ENCODE data around the gene TSC1. TPM values are rescaled to one million over a fixed set of nuclear protein-coding genes. Genes with fewer than 3 reads are reported as not detected.

Gene TSC1
- total RNA-seq, 2 experiments from 2014 or later = 50.0 to 51.9 TPM

DNA sequence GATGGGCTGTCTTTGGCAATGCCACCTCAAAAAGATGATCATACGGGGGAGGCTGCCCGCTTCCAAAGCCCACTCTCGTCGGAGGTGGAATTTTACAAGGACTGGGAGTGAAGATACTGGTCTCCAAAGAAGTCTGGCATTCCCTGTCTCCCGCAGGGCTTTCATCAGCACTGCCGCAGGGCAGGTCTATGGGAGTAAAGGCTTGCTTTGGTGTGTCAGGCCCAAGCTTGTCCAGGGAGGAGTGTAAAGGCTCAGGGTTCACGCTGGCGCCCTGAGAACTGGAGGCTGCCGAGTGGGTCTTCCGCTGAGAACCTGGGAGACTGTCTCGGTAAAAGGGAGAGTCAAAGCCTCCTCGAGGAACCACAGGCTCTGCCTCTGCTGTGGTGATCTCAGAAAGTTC, 38.7 kb downstream of the TSC1 start:
- Mint-ChIP-seq H3K27ac (no peak overlapping the region), H3K36me3 (ENCODE audit: low read depth) (peaks cover 72% of the 10 kb centered on the region), H3K4me1 (ENCODE audit: low read depth) (peaks cover 20% of the 10 kb centered on the region), H3K9me3 (no peaks in the 10 kb centered on the region), H3K4me3 (no peak overlapping the region), H3K27me3 (no peaks in the 10 kb centered on the region)
- Histone ChIP-seq H3K27me3 (ENCODE audit: control insufficient read depth in 1 of 2, insufficient read depth in 2 of 2, low read length in 2 of 2) (no peaks in the 10 kb centered on the region), H3K4me1 (ENCODE audit: insufficient read depth, low read length) (peaks cover 16% of the 10 kb centered on the region), H3K36me3 (ENCODE audit: insufficient read depth, low read length) (peaks cover 54% of the 10 kb centered on the region), H3K27ac (ENCODE audit: low read depth in 1 of 2, low read length in 2 of 2) (no peak overlapping the region), H3K9me3 (ENCODE audit: control insufficient read depth in 1 of 2, insufficient read depth in 1 of 2, low read length in 2 of 2) (no peaks in the 10 kb centered on the region), H3K4me3 (ENCODE audit: low read length) (no peak overlapping the region)
- ChIA-PET POLR2A (no interaction called here), CTCF (interaction anchor here (0.9 kb wide), 1 partner anchor 8 kb away, joined by 4 read pairs; no protein-coding TSS in a partner anchor)
- intact Hi-C loops (cut with DNase I, micrococcal nuclease) = loop anchor here (10.0 kb wide), 3 partner anchors 61 to 491 kb away; partner anchors contain the start of genes CFAP77 (in 1 of the 2) and DDX31 (in 1 of the 2)
- TF ChIP-seq, protein P1, sequence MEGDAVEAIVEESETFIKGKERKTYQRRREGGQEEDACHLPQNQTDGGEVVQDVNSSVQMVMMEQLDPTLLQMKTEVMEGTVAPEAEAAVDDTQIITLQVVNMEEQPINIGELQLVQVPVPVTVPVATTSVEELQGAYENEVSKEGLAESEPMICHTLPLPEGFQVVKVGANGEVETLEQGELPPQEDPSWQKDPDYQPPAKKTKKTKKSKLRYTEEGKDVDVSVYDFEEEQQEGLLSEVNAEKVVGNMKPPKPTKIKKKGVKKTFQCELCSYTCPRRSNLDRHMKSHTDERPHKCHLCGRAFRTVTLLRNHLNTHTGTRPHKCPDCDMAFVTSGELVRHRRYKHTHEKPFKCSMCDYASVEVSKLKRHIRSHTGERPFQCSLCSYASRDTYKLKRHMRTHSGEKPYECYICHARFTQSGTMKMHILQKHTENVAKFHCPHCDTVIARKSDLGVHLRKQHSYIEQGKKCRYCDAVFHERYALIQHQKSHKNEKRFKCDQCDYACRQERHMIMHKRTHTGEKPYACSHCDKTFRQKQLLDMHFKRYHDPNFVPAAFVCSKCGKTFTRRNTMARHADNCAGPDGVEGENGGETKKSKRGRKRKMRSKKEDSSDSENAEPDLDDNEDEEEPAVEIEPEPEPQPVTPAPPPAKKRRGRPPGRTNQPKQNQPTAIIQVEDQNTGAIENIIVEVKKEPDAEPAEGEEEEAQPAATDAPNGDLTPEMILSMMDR (IDR thresholded peaks at IDR 0.05) = no peak
- ATAC-seq (ENCODE audit: poor library complexity) = no peak
- DNase-seq = no peak

DNA sequence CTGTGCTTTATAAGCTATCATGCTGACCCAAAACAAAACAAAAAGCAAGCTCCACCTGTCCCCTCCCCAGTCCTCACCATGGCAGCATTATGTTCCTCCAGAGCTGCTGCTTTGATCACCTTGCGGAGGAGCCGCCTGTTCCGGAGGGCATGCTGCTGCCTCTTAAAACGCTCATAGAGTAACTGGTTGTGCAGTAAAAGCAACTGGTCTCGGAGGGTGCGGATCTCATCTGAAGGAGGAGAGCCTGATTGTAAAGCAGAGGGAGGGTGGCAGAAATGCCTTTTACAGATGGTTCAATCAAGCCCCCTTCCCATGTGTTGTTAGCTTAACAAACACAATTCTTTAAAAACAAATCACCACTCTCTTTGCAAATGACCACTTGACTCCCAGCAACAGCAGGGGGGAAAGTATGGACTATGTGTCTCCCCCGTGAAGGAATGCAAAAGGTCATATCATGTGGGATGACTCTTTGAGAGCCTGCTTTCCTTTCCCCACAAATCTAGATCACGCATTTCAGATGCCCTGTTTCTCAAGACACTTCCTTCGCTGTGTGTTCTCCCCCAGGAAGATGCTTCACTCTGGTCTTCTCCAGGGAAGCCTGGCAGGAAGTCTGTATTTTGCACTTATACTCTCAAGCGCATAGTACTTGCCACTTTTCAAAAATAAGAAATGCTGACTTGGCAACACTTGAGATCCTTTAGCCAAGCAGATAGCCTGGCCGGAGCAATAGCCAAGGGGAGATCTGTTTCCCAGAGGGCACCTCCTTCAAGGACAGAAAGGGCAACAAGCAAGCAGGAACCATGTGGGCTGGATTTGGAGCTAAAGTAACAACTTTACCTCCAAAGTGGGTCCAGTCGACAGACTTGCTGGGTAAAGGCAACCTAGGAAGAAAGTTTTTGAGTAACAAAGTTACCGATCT, 40.6 kb downstream of the TSC1 start:
- H3K9me3 Mint-ChIP-seq = no peaks in the 10 kb centered on the region
- no peak for ATAC-seq (ENCODE audit: poor library complexity)
- peaks cover 59% of the 10 kb centered on the region for H3K36me3 ChIP-seq (ENCODE audit: insufficient read depth, low read length)
- H3K4me3 Mint-ChIP-seq = no peak overlapping the region
- peaks cover 13% of the 10 kb centered on the region for H3K4me1 Mint-ChIP-seq (ENCODE audit: low read depth)
- H3K36me3 Mint-ChIP-seq (ENCODE audit: low read depth) = peaks cover 77% of the 10 kb centered on the region
- no peak overlapping the region for H3K27ac ChIP-seq (ENCODE audit: low read depth in 1 of 2, low read length in 2 of 2)
- no peak overlapping the region for H3K4me3 ChIP-seq (ENCODE audit: low read length)
- DNase-seq = no peak
- intact Hi-C loops (cut with DNase I, micrococcal nuclease) = loop anchor here (10.0 kb wide), 3 partner anchors 59 to 489 kb away; partner anchors contain the start of genes CFAP77 (in 1 of the 2) and DDX31 (in 1 of the 2)
- CTCF ChIA-PET = interaction anchor here (1.6 kb wide), 1 partner anchor 44 kb away, joined by 7 read pairs; no protein-coding TSS in a partner anchor
- H3K27ac Mint-ChIP-seq = no peak overlapping the region
- peaks cover 10% of the 10 kb centered on the region for H3K4me1 ChIP-seq (ENCODE audit: insufficient read depth, low read length)
- no peaks in the 10 kb centered on the region for H3K27me3 Mint-ChIP-seq
- H3K27me3 ChIP-seq (ENCODE audit: control insufficient read depth in 1 of 2, insufficient read depth in 2 of 2, low read length in 2 of 2) = no peaks in the 10 kb centered on the region
- TF ChIP-seq, protein P1 (IDR thresholded peaks at IDR 0.05) = no peak
- no peaks in the 10 kb centered on the region for H3K9me3 ChIP-seq (ENCODE audit: control insufficient read depth in 1 of 2, insufficient read depth in 1 of 2, low read length in 2 of 2)
- POLR2A ChIA-PET = no interaction called here

DNA sequence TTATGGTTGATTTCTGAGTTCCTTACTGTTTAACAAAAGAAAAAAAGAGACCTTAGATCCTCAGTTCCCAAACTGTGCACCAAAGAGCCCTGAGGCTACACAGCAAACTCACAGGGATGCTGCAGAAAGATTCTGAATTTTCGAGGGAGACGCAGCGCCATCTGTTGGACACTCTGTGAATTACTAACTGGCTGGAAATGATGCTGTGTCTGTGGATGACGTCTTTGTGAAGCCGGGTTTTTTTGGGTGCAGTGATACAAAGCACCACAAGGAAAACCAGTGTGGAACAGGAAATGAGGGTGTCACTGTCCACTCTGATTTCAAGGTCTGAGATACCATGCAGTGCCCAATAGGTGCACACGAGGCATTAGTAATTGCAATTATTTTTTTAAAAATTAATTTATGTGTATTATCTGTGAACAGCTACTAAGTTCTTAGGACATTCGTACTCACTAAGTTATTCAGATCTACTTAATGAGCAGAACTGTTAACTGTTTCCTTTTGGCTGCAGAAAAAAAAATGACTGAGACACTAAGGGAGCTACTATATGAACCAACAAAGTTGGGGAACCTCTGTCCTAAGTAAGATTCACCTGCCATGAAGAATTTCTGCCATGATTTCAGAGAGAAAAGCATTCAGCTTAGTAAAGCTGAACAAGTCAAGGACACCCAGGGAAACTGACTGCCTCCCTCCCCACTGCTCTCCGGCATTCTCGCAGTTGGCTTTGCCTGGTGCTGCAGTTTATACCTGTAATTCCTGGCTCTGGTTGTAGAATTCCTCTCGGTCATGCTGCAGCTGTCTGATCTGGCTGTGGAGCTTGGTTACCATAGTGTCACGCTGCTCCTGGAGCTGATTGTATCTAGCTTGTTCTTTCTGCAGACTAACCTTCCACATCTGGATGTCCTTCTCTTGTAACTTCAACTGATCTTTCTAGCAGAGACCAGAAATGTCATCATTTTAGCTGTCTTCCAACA, 42.3 kb downstream of the TSC1 start:
- Mint-ChIP-seq H3K4me3 (no peak overlapping the region), H3K27ac (peak overlapping the region; percentile 70), H3K27me3 (no peaks in the 10 kb centered on the region), H3K36me3 (ENCODE audit: low read depth) (peaks cover 89% of the 10 kb centered on the region), H3K9me3 (no peaks in the 10 kb centered on the region), H3K4me1 (ENCODE audit: low read depth) (peaks cover 5% of the 10 kb centered on the region)
- Histone ChIP-seq H3K36me3 (ENCODE audit: insufficient read depth, low read length) (peaks cover 69% of the 10 kb centered on the region), H3K4me1 (ENCODE audit: insufficient read depth, low read length) (no peaks in the 10 kb centered on the region), H3K9me3 (ENCODE audit: control insufficient read depth in 1 of 2, insufficient read depth in 1 of 2, low read length in 2 of 2) (no peaks in the 10 kb centered on the region), H3K27ac (ENCODE audit: low read depth in 1 of 2, low read length in 2 of 2) (no peak overlapping the region), H3K27me3 (ENCODE audit: control insufficient read depth in 1 of 2, insufficient read depth in 2 of 2, low read length in 2 of 2) (no peaks in the 10 kb centered on the region), H3K4me3 (ENCODE audit: low read length) (no peak overlapping the region)
- ChIA-PET POLR2A (interaction anchor here (0.8 to 1.0 kb wide), 2 partner anchors 24 to 43 kb away, joined by 3 read pairs; partner anchors contain the start of gene SPACA9), CTCF (interaction anchor here (0.7 to 2.3 kb wide), 14 partner anchors 9 to 128 kb away, joined by 3 to 7 read pairs (median 5); partner anchors contain the start of genes AK8 and SPACA9)
- DNase-seq (peak; percentile 58 to 91 (median 76)), ATAC-seq (ENCODE audit: poor library complexity) (peak; percentile 99)
- TF ChIP-seq, protein P1 (IDR thresholded peaks at IDR 0.05) = peak; percentile 97
- intact Hi-C loops (cut with DNase I, micrococcal nuclease) = loop anchor here (2.0 to 10.0 kb wide), 5 partner anchors 53 to 487 kb away; partner anchors contain the start of genes CFAP77 (in 1 of the 2) and DDX31 (in 1 of the 2)

Data from CD4-positive, alpha-beta T cell (primary cell).